Fibroblast of lung (primary cell): ENCODE results near the gene TMEM175.

ENCODE experiments used
- CTCF ChIP-seq, 2 donors: IDR thresholded peaks in 1 of 2; conservative IDR thresholded peaks in 1 of 2; 1 replicate in 1 of 2; 2 replicates in 1 of 2; pipeline ENCODE4 v1.5.1; 2011 to 2012; ENCODE audit warnings: low read length in 2 of 2, control low read depth in 1 of 2, inconsistent platforms in 1 of 2, low read depth in 1 of 2, mild to moderate bottlenecking in 1 of 2
- EZH2 ChIP-seq: IDR thresholded peaks from 2 replicates; pipeline ENCODE4 v1.5.1; 2012; ENCODE audit warnings: low read length, control low read depth, mild to moderate bottlenecking; ENCODE audit errors: missing control alignments

GRCh38 chr4:898123-898522 lies 34.1 kb upstream of the TMEM175 start:
- TF ChIP-seq CTCF (conservative IDR thresholded peaks at IDR 0.05 in 1 of 2, IDR thresholded peaks at IDR 0.05 in 1 of 2; ENCODE audit: low read depth in 1 of 2, low read length in 2 of 2): no peak
- no peak for TF ChIP-seq EZH2
